HG03025 (cell line): ENCODE results near the gene RDH5.
"Not testable (repeated sequence)": the region's sequence is repeated elsewhere in the genome, so short reads cannot be mapped to it uniquely, and the experiment has no call there.

Source experiments
- ATAC-seq: cut with Tn5 transposase; IDR thresholded peaks from one replicate; pipeline ENCODE4 v1.9.1; 2021; ENCODE audit warnings: mild to moderate bottlenecking, moderate library complexity; ENCODE audit not compliant: unreplicated experiment, low FRiP score

RDH5 gene

GRCh38 chr12:55743406-55744339 lies 23.5 kb downstream of the RDH5 start:
- peak; percentile 43 for ATAC-seq

- ATAC-seq = no peak
Observed at GRCh38 chr12:55744340-55745030, 24.3 kb downstream of the RDH5 start.

GRCh38 chr12:55745361-55746173 lies 25.4 kb downstream of the RDH5 start:
- ATAC-seq = no peak

GRCh38 chr12:55746174-55746912 lies 26.1 kb downstream of the RDH5 start:
- no peak for ATAC-seq

GRCh38 chr12:55746913-55747231 lies 26.7 kb downstream of the RDH5 start:
- no peak for ATAC-seq

GRCh38 chr12:55748230-55748993 lies 28.2 kb downstream of the RDH5 start:
- ATAC-seq = no peak

GRCh38 chr12:55755246-55755645 lies 35.1 kb downstream of the RDH5 start:
- no peak for ATAC-seq

GRCh38 chr12:55757701-55758100 lies 37.5 kb downstream of the RDH5 start:
- ATAC-seq = no peak

- not testable (repeated sequence) for ATAC-seq
Observed at GRCh38 chr12:55758575-55758974, 38.4 kb downstream of the RDH5 start.

GRCh38 chr12:55760663-55761062 lies 40.5 kb downstream of the RDH5 start:
- ATAC-seq = no peak

- no peak for ATAC-seq
Observed at GRCh38 chr12:55762646-55763045, 42.5 kb downstream of the RDH5 start.

GRCh38 chr12:55765736-55766290 lies 45.6 kb downstream of the RDH5 start:
- no peak for ATAC-seq

GRCh38 chr12:55767156-55767555 lies 47.0 kb downstream of the RDH5 start:
- ATAC-seq = no peak

GRCh38 chr12:55771736-55772135 lies 51.5 kb downstream of the RDH5 start:
- no peak for ATAC-seq
